Measurements from ENCODE around the gene ANKRD44.

The ANKRD44 gene

GRCh38 chr2:197167608-197168314 lies 142.8 kb downstream of the ANKRD44 start:
- no peak overlapping the region for H3K4me3 ChIP-seq (ENCODE audit: low read depth, low read length)
- no peak for DNase-seq (ENCODE audit: low read depth)
- TF ChIP-seq CTCF (IDR thresholded peaks at IDR 0.05; ENCODE audit: low read depth, low read length) (no peak), MAX (IDR thresholded peaks at IDR 0.05; ENCODE audit: low read depth, low read length) (no peak), MYC (IDR thresholded peaks at IDR 0.05; ENCODE audit: low read depth, low read length) (no peak), POLR2A (IDR thresholded peaks at IDR 0.05; ENCODE audit: extremely low read depth, insufficient read length) (no peak)

GRCh38 chr2:197165020-197165419 lies 145.6 kb downstream of the ANKRD44 start:
- DNase-seq (ENCODE audit: low read depth): no peak
- H3K4me3 ChIP-seq (ENCODE audit: low read depth, low read length): no peak overlapping the region
- no peak for TF ChIP-seq MAX (IDR thresholded peaks at IDR 0.05; ENCODE audit: low read depth, low read length)
- no peak for TF ChIP-seq CTCF (IDR thresholded peaks at IDR 0.05; ENCODE audit: low read depth, low read length)
- no peak for TF ChIP-seq MYC (IDR thresholded peaks at IDR 0.05; ENCODE audit: low read depth, low read length)
- TF ChIP-seq POLR2A (IDR thresholded peaks at IDR 0.05; ENCODE audit: extremely low read depth, insufficient read length): no peak

- no peak for TF ChIP-seq POLR2A (IDR thresholded peaks at IDR 0.05; ENCODE audit: extremely low read depth, insufficient read length)
- no peak for TF ChIP-seq MYC (IDR thresholded peaks at IDR 0.05; ENCODE audit: low read depth, low read length)
- TF ChIP-seq CTCF (IDR thresholded peaks at IDR 0.05; ENCODE audit: low read depth, low read length): no peak
- no peak for TF ChIP-seq MAX (IDR thresholded peaks at IDR 0.05; ENCODE audit: low read depth, low read length)
- no peak overlapping the region for H3K4me3 ChIP-seq (ENCODE audit: low read depth, low read length)
These were observed 146.3 kb downstream of the ANKRD44 start for GRCh38 chr2:197164141-197164754.

GRCh38 chr2:197163712-197164140 lies 146.9 kb downstream of the ANKRD44 start:
- TF ChIP-seq MYC (IDR thresholded peaks at IDR 0.05; ENCODE audit: low read depth, low read length): no peak
- no peak for TF ChIP-seq CTCF (IDR thresholded peaks at IDR 0.05; ENCODE audit: low read depth, low read length)
- no peak for TF ChIP-seq MAX (IDR thresholded peaks at IDR 0.05; ENCODE audit: low read depth, low read length)
- no peak for TF ChIP-seq POLR2A (IDR thresholded peaks at IDR 0.05; ENCODE audit: extremely low read depth, insufficient read length)
- DNase-seq (ENCODE audit: low read depth): no peak
- no peak overlapping the region for H3K4me3 ChIP-seq (ENCODE audit: low read depth, low read length)

More at GRCh38 chr2:197164141-197164754, 146.3 kb downstream of the ANKRD44 start:
- DNase-seq (ENCODE audit: low read depth): no peak

- H3K4me3 ChIP-seq (ENCODE audit: low read depth, low read length): no peak overlapping the region
- TF ChIP-seq POLR2A (IDR thresholded peaks at IDR 0.05; ENCODE audit: extremely low read depth, insufficient read length) (no peak), CTCF (IDR thresholded peaks at IDR 0.05; ENCODE audit: low read depth, low read length) (no peak), MYC (IDR thresholded peaks at IDR 0.05; ENCODE audit: low read depth, low read length) (no peak), MAX (IDR thresholded peaks at IDR 0.05; ENCODE audit: low read depth, low read length) (no peak)
- no peak for DNase-seq (ENCODE audit: low read depth)
These were observed 148.8 kb downstream of the ANKRD44 start for GRCh38 chr2:197161774-197162173.

Measured in NB4 (cell line).